ENCODE data around the gene MUS81. TPM values are rescaled to one million over a fixed set of nuclear protein-coding genes. Genes with fewer than 3 reads are reported as not detected.
A peak's percentile ranks its signal among the peaks of the same experiment; 100 is the strongest.

MUS81 gene
- total and polyA plus RNA-seq, 9 of the 15 experiments (the other 6 are each of a cell fraction or from before 2014, with no cell fraction given): 13.4 to 118 (median 53.7) TPM

DNA sequence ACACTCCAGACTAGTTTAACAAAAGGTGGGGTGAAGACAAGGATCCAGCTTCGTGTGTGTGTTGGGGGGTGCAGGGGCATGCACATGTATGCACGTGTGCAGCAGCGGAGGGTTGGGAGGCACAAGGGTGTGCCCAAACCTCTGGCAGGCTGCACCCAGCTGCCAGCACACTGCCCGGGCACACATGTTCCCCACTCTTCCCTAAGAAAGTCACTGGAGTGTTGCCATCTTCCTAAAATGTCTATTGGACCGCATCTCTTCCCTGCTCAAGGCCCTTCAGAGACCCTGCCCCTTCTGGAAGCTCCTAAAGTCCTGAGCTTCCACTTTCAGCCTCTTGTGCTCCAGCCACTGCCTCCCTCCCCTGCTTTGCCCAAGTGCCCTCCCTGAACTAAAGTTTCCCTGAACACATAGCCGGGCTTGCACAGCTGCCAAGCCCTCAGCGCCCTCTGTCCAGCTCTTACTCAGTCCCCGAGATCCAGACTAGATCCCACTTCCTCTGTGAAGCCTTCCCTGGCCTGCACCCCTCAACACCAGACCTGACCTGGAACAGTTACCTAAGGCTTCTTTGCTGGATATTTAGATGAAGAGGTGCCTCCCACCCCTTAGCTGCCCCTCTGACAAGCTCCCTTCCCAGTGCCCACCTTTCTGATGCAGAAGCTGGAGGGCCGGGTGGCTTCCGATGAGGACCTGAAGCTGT is 8.3 kb upstream of the MUS81 start (continued):
- TF ChIP-seq SRF (CRISPR knock-in tag; IDR thresholded peaks at IDR 0.05) (no peak), NFXL1 (CRISPR knock-in tag; IDR thresholded peaks at IDR 0.05) (no peak), TEAD1 (CRISPR knock-in tag; IDR thresholded peaks at IDR 0.05) (peak in 1 of 2 experiments; percentile 62; a peak in 1 of 4 replicates), RBBP5 (IDR thresholded peaks at IDR 0.05; ENCODE audit: borderline replicate concordance, insufficient read depth, low read length, poor library complexity, severe bottlenecking) (no peak), NFE2L1 (tag; IDR thresholded peaks at IDR 0.05; ENCODE audit: borderline replicate concordance, low read depth) (no peak), MAZ (CRISPR knock-in tag; conservative IDR thresholded peaks at IDR 0.05 in 1 of 2, IDR thresholded peaks at IDR 0.05 in 1 of 2) (no peak), ZNF512 (tag; IDR thresholded peaks at IDR 0.05) (no peak), TCFL5 (CRISPR knock-in tag; conservative IDR thresholded peaks at IDR 0.05) (no peak), JUN (IDR thresholded peaks at IDR 0.05; ENCODE audit: borderline replicate concordance, low read depth, low read length) (no peak), JUN (CRISPR knock-in tag; IDR thresholded peaks at IDR 0.05; ENCODE audit: borderline replicate concordance) (0 out of 2 replicates have a peak, but pooled peaks have one; percentile 71), ZNF57 (CRISPR knock-in tag; IDR thresholded peaks at IDR 0.05) (no peak), ZNF785 (CRISPR knock-in tag; IDR thresholded peaks at IDR 0.05) (no peak), ILK (tag; IDR thresholded peaks at IDR 0.05; ENCODE audit: borderline replicate concordance, low read depth) (no peak), ZNF121 (CRISPR knock-in tag; conservative IDR thresholded peaks at IDR 0.05) (no peak), THAP7 (CRISPR knock-in tag; IDR thresholded peaks at IDR 0.05) (no peak), RBM15 (IDR thresholded peaks at IDR 0.05; ENCODE audit: insufficient read depth, low read length) (no peak), NR2F6 (CRISPR knock-in tag; IDR thresholded peaks at IDR 0.05) (no peak), ZNF232 (CRISPR knock-in tag; IDR thresholded peaks at IDR 0.05) (0 out of 2 replicates have a peak, but pooled peaks have one; percentile 28), RAD51 (IDR thresholded peaks at IDR 0.05; ENCODE audit: borderline replicate concordance, low read depth) (no peak)
- TF ChIP-seq, protein P1, sequence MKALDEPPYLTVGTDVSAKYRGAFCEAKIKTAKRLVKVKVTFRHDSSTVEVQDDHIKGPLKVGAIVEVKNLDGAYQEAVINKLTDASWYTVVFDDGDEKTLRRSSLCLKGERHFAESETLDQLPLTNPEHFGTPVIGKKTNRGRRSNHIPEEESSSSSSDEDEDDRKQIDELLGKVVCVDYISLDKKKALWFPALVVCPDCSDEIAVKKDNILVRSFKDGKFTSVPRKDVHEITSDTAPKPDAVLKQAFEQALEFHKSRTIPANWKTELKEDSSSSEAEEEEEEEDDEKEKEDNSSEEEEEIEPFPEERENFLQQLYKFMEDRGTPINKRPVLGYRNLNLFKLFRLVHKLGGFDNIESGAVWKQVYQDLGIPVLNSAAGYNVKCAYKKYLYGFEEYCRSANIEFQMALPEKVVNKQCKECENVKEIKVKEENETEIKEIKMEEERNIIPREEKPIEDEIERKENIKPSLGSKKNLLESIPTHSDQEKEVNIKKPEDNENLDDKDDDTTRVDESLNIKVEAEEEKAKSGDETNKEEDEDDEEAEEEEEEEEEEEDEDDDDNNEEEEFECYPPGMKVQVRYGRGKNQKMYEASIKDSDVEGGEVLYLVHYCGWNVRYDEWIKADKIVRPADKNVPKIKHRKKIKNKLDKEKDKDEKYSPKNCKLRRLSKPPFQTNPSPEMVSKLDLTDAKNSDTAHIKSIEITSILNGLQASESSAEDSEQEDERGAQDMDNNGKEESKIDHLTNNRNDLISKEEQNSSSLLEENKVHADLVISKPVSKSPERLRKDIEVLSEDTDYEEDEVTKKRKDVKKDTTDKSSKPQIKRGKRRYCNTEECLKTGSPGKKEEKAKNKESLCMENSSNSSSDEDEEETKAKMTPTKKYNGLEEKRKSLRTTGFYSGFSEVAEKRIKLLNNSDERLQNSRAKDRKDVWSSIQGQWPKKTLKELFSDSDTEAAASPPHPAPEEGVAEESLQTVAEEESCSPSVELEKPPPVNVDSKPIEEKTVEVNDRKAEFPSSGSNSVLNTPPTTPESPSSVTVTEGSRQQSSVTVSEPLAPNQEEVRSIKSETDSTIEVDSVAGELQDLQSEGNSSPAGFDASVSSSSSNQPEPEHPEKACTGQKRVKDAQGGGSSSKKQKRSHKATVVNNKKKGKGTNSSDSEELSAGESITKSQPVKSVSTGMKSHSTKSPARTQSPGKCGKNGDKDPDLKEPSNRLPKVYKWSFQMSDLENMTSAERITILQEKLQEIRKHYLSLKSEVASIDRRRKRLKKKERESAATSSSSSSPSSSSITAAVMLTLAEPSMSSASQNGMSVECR (CRISPR knock-in tag; IDR thresholded peaks at IDR 0.05): 0 out of 2 replicates have a peak, but pooled peaks have one; percentile 34
